LNCAP (cell line): ENCODE results near the gene PTPRU.

Experiments
- TF ChIP-seq, protein P1 (sequence below): fragments of 450-650 bp; IDR thresholded peaks from 2 replicates; pipeline ENCODE4 v1.5.1; 2017; ENCODE audit warnings: mild to moderate bottlenecking

The PTPRU gene

DNA sequence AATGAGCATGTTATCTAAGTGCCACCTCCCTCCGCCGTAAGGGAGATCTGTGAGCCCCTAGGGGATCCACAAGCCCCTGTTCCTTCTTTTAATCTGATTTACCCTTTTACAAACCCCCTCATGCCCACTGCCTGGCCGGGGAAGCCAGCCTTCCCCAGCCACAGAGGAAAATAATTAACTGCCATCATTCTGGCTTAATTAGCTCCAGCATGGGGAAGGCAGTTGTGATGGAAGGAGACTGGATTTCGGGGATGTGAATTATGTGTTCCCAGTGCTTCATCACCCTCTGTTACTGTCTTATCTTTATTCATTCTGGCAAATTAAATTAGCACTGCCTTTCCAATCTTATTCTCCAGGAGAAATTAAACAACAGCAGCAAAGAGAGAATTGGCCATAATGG, 135.8 kb downstream of the PTPRU start:
- TF ChIP-seq, protein P1, sequence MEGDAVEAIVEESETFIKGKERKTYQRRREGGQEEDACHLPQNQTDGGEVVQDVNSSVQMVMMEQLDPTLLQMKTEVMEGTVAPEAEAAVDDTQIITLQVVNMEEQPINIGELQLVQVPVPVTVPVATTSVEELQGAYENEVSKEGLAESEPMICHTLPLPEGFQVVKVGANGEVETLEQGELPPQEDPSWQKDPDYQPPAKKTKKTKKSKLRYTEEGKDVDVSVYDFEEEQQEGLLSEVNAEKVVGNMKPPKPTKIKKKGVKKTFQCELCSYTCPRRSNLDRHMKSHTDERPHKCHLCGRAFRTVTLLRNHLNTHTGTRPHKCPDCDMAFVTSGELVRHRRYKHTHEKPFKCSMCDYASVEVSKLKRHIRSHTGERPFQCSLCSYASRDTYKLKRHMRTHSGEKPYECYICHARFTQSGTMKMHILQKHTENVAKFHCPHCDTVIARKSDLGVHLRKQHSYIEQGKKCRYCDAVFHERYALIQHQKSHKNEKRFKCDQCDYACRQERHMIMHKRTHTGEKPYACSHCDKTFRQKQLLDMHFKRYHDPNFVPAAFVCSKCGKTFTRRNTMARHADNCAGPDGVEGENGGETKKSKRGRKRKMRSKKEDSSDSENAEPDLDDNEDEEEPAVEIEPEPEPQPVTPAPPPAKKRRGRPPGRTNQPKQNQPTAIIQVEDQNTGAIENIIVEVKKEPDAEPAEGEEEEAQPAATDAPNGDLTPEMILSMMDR = no peak
